Measurements from ENCODE around the gene ALG12.
"Not testable (repeated sequence)": the region's sequence is repeated elsewhere in the genome, so short reads cannot be mapped to it uniquely, and the experiment has no call there.

The ALG12 gene

DNA sequence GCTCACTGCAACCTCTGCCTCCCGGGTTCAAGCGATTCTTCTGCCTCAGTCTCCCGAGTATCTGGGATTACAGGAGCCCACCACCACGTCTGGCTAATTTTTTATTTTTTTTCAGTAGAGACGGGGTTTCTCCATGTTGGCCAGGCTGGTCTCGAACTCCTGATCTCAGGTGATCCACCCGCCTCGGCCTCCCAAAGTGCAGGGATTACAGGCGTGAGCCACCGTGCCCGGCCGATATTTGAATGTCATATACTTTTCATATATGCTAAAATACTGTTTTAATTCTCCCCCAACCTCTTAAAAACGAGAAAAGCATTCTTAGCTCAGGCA, 65.7 kb downstream of the ALG12 start:
- not testable (repeated sequence) for DNase-seq (ENCODE audit: low read depth, low spot score)
- peak overlapping the region; percentile 72 for H3K27ac ChIP-seq

DNA sequence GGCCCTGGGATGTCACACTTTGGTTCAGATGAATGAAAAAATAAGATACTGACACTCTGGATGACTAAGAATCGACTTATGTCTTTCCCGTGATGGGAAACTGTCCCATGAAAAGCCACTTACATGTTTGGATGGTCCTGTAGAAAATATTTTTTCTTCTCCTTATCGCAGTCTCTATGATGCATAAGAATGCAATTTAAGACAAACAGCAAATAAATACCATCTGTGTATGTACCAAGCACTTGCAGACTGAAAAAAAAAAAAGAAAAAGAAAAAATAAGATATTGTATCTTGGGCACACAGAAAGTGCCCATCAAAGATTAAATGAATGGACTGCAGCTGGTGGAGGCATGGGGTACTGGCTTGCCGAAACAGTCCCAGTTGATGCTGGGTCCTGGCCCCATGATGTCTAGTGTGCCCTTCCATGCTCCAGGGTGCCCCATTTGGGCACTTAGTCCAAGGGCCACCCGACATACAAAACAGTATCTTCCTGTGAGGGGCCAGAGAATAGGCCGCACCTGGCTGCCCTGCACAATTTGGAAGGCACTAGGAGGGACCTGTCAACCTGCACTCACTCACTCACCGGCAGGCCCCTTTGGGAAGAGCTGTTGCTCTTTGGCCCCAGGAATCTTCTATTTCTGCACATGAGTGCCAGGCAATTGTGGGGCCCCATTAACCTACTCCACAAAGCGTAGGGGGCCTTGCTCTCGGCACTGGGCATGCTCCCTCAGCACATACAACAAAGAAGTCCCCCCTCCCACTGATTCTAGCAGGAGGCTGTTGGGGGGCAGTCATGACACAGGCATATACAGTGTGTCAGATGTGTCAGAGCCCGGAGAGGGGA, 67.1 kb downstream of the ALG12 start:
- H3K27ac ChIP-seq = no peak overlapping the region
- no peak for DNase-seq (ENCODE audit: low read depth, low spot score)

Measured in epithelial cell of prostate (primary cell).